Mesothelial cell of epicardium (in vitro differentiated cells): ENCODE measurements around the gene TNPO2. TPM values are rescaled to one million over a fixed set of nuclear protein-coding genes. Genes with fewer than 3 reads are reported as not detected.

Experiments used
- DNase-seq, 2 experiments: peaks; one replicate each; pipeline ENCODE4 v3.0.0; 2021; ENCODE audit warnings: low spot score in 2 of 2; ENCODE audit not compliant: unreplicated experiment in 2 of 2
- H3K27ac Mint-ChIP-seq: 2 replicates; pipeline ENCODE4 v1.8.0; 2021; ENCODE audit warnings: mixed read lengths
- H3K27me3 Mint-ChIP-seq: 2 replicates; pipeline ENCODE4 v1.8.0; 2021; ENCODE audit warnings: low read depth, mixed read lengths
- H3K36me3 Mint-ChIP-seq: 2 replicates; pipeline ENCODE4 v1.8.0; 2021; ENCODE audit warnings: mixed read lengths
- H3K4me1 Mint-ChIP-seq: 2 replicates; pipeline ENCODE4 v1.8.0; 2021; ENCODE audit warnings: mixed read lengths
- H3K4me3 Mint-ChIP-seq: 2 replicates; pipeline ENCODE4 v1.8.0; 2021; ENCODE audit warnings: mild to moderate bottlenecking, moderate library complexity, mixed read lengths
- H3K9me3 Mint-ChIP-seq: 2 replicates; pipeline ENCODE4 v1.8.0; 2021; ENCODE audit warnings: mixed read lengths
- CTCF ChIP-seq: fragments of 200-600 bp; sonication (generic); IDR thresholded peaks from one replicate; pipeline ENCODE4 v1.5.0; 2021; ENCODE audit warnings: antibody characterized with exemption; ENCODE audit not compliant: unreplicated experiment
- total RNA-seq: library from RNA; stranded (reverse); gene quantifications from 3 replicates; pipeline ENCODE4 v1.2.1, GENCODE V29; 2021

The TNPO2 gene
- total RNA-seq, 1 donor from 2014 or later: 105 TPM

- peak overlapping the region; percentile 100 for H3K27ac Mint-ChIP-seq
- H3K36me3 Mint-ChIP-seq: peaks cover 6% of the 10 kb centered on the region
- H3K9me3 Mint-ChIP-seq: no peaks in the 10 kb centered on the region
- H3K4me3 Mint-ChIP-seq: peak overlapping the region; percentile 99
- TF ChIP-seq CTCF: no peak
- H3K4me1 Mint-ChIP-seq: peaks cover 42% of the 10 kb centered on the region
- DNase-seq: peak in 1 of 2 experiments; percentile 65
- no peaks in the 10 kb centered on the region for H3K27me3 Mint-ChIP-seq
Observed at GRCh38 chr19:12668932-12669269, 54.8 kb downstream of the TNPO2 start.

- DNase-seq: no peak
- no peaks in the 10 kb centered on the region for H3K27me3 Mint-ChIP-seq
- H3K4me3 Mint-ChIP-seq: peak overlapping the region; percentile 99
- H3K27ac Mint-ChIP-seq: peak overlapping the region; percentile 100
- peaks cover 4% of the 10 kb centered on the region for H3K36me3 Mint-ChIP-seq
- H3K4me1 Mint-ChIP-seq: peaks cover 42% of the 10 kb centered on the region
- H3K9me3 Mint-ChIP-seq: no peaks in the 10 kb centered on the region
- TF ChIP-seq CTCF: no peak
Observed at GRCh38 chr19:12668346-12668745, 55.4 kb downstream of the TNPO2 start.

GRCh38 chr19:12667731-12668302 is 55.9 kb downstream of the TNPO2 start:
- H3K9me3 Mint-ChIP-seq: no peaks in the 10 kb centered on the region
- peak overlapping the region; percentile 93 for H3K27ac Mint-ChIP-seq
- peaks cover 42% of the 10 kb centered on the region for H3K4me1 Mint-ChIP-seq

GRCh38 chr19:12666265-12667048 is 57.3 kb downstream of the TNPO2 start, which contains the start of the genes MAN2B1 and WDR83:
Gene MAN2B1, minus strand, starts transcription at chr19:12666742. Its CDS starts 41 bp downstream, at chr19:12666701.
Gene WDR83, plus strand, starts transcription at chr19:12666807. Its CDS starts 2,984 bp downstream, at chr19:12669791.
- TF ChIP-seq CTCF: no peak
- peaks cover 3% of the 10 kb centered on the region for H3K36me3 Mint-ChIP-seq
- peaks cover 41% of the 10 kb centered on the region for H3K4me1 Mint-ChIP-seq
- DNase-seq: peak; percentile 71 to 81
- peak within 1 kb of the TSS; percentile 95 for H3K27ac Mint-ChIP-seq
- H3K9me3 Mint-ChIP-seq: no peaks in the 10 kb centered on the region
- H3K27me3 Mint-ChIP-seq: no peaks in the 10 kb centered on the region
- peak within 1 kb of the TSS; percentile 99 for H3K4me3 Mint-ChIP-seq

More at GRCh38 chr19:12667731-12668302, 55.9 kb downstream of the TNPO2 start:
- no peak for TF ChIP-seq CTCF
- Mint-ChIP-seq H3K4me3 (peak overlapping the region; percentile 99), H3K36me3 (peaks cover 7% of the 10 kb centered on the region), H3K27me3 (no peaks in the 10 kb centered on the region)
- no peak for DNase-seq

- Mint-ChIP-seq H3K27me3 (no peaks in the 10 kb centered on the region), H3K36me3 (peaks cover 3% of the 10 kb centered on the region), H3K27ac (peak overlapping the region; percentile 95), H3K4me3 (peak overlapping the region; percentile 99), H3K4me1 (peaks cover 41% of the 10 kb centered on the region), H3K9me3 (no peaks in the 10 kb centered on the region)
- no peak for DNase-seq
- TF ChIP-seq CTCF: no peak
Observed at GRCh38 chr19:12665671-12666264, 58.0 kb downstream of the TNPO2 start.
